ENCODE measurements around the gene CDK12. TPM values are rescaled to one million over a fixed set of nuclear protein-coding genes. Genes with fewer than 3 reads are reported as not detected.

Gene CDK12
- total and polyA plus RNA-seq, 5 donors, result 8.2 to 27.9 (median 25.3) TPM

DNA sequence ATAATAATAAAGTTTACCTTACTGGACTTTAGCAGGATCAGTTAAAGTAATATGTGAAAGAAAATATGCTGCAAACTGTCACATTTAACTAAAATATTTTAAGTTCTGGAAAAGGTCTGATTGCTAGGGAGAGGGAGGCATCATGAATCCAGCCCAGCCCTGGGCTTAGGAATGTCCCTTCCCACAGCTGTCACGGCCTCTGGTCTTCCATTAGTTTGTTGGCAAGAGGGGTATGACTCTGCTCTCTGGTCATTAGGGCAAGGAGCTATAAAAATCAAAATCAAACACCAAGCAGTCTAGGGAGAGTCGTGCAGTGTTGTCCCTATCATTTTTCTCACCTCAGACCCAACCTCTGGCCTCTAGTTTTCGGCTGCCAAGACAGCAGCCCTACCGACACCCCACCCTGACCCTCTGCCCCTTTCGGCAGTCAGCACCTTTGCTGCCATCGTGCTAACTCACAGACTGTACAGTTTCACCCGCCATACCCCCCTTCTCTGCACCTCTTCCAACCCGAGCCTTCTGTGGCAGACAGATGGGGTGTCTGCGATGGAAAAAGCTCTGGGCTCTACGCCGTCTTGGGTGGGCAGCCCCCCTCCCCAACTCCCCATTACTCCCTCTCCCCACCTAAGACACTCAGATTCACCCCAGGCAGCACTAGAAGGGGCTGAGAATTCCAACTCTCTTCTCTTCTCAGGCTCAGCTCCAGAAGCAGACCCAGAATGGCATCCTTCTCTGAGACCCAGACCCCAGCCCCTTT is 105.0 kb downstream of the CDK12 start:
- ATAC-seq, result no peak
- no peaks in the 10 kb centered on the region for H3K4me1 ChIP-seq (ENCODE audit: control insufficient read depth, insufficient read depth, low read length)
- DNase-seq, result no peak
- 76% methylated on average over 11 of the region's 11 CpGs for WGBS
- no peak overlapping the region for H3K27ac ChIP-seq (ENCODE audit: low read length)
- no peak overlapping the region for H3K4me3 ChIP-seq (ENCODE audit: low read length)
- intact Hi-C loops (cut with DNase I), result no loop called here
- no peaks in the 10 kb centered on the region for H3K27me3 ChIP-seq (ENCODE audit: control insufficient read depth, insufficient read depth)
- H3K9me3 ChIP-seq (ENCODE audit: control insufficient read depth, low read length), result no peaks in the 10 kb centered on the region

DNA sequence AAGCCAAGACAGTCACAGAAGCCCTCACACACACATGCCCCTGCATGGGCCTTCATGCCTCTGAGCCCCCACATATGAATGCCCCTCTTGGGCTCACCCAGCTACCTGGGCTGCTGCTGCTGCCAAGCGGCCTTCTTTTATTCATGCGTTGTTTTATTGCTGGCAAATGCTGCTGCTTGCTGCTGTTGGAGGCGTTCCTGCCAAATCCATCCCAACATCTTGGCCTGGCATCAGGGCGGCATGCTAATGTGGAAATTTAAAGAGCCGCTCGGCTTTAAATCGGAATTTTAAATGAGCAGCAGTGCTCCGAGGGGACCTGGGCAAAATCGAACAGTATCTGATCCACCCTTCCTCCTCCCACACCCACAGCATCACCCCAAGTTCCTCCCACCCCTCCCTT is 107.4 kb downstream of the CDK12 start:
- DNase-seq (no peak), ATAC-seq (no peak)
- WGBS, result 86% methylated on average over 9 of the region's 9 CpGs
- H3K27ac ChIP-seq (ENCODE audit: low read length), result no peak overlapping the region
- H3K4me3 ChIP-seq (ENCODE audit: low read length), result no peak overlapping the region
- H3K9me3 ChIP-seq (ENCODE audit: control insufficient read depth, low read length), result no peaks in the 10 kb centered on the region
- intact Hi-C loops (cut with DNase I), result no loop called here
- no peaks in the 10 kb centered on the region for H3K4me1 ChIP-seq (ENCODE audit: control insufficient read depth, insufficient read depth, low read length)
- H3K27me3 ChIP-seq (ENCODE audit: control insufficient read depth, insufficient read depth), result no peaks in the 10 kb centered on the region

DNA sequence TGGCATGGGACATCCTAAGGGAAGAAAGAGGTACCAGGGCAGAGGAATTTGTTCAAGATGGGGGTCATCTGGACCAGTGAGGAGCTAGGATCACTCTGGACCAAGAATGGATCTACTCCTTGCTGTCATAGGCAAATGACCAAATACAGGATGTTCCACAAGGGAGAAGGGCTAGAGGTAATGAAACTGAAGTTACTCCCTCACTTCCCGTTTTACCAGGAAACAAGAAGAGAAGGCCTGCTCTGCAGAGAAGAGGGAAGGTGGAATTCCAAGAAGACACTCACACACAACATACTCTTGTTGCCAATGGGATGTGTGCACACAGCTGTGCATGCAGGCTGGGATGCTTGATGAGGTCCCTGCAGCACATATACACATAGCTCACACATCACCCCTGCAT is 107.8 kb downstream of the CDK12 start:
- no peak overlapping the region for H3K4me3 ChIP-seq (ENCODE audit: low read length)
- H3K4me1 ChIP-seq (ENCODE audit: control insufficient read depth, insufficient read depth, low read length), result no peaks in the 10 kb centered on the region
- WGBS, result 49% methylated on average over 1 of the region's 1 CpG
- DNase-seq (no peak), ATAC-seq (no peak)
- no peaks in the 10 kb centered on the region for H3K27me3 ChIP-seq (ENCODE audit: control insufficient read depth, insufficient read depth)
- intact Hi-C loops (cut with DNase I), result no loop called here
- no peaks in the 10 kb centered on the region for H3K9me3 ChIP-seq (ENCODE audit: control insufficient read depth, low read length)
- H3K27ac ChIP-seq (ENCODE audit: low read length), result no peak overlapping the region

DNA sequence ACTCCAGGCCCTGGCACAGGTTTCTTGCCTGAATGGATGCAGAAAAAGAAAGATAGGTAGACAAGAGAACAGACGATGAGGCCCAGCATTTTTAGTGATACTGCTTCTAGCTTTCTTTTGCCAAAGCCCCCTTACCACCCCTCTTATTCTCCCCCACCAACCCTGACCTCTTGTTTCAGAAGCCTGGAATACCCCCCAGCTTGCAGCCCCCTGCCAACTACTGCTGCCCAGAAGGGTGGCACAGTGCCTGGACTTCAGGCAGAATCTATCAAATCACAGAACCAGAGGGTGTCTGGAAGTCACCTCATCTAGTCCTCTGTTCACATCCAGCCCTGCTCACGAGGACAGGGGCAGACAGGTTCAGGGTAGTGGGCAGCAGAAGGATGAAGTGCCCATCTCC is 110.8 kb downstream of the CDK12 start:
- DNase-seq (no peak), ATAC-seq (no peak)
- Histone ChIP-seq H3K27ac (ENCODE audit: low read length) (no peak overlapping the region), H3K4me1 (ENCODE audit: control insufficient read depth, insufficient read depth, low read length) (no peaks in the 10 kb centered on the region), H3K9me3 (ENCODE audit: control insufficient read depth, low read length) (no peaks in the 10 kb centered on the region), H3K27me3 (ENCODE audit: control insufficient read depth, insufficient read depth) (no peaks in the 10 kb centered on the region), H3K4me3 (ENCODE audit: low read length) (no peak overlapping the region)
- WGBS, result 88% methylated on average over 2 of the region's 2 CpGs
- intact Hi-C loops (cut with DNase I), result no loop called here

DNA sequence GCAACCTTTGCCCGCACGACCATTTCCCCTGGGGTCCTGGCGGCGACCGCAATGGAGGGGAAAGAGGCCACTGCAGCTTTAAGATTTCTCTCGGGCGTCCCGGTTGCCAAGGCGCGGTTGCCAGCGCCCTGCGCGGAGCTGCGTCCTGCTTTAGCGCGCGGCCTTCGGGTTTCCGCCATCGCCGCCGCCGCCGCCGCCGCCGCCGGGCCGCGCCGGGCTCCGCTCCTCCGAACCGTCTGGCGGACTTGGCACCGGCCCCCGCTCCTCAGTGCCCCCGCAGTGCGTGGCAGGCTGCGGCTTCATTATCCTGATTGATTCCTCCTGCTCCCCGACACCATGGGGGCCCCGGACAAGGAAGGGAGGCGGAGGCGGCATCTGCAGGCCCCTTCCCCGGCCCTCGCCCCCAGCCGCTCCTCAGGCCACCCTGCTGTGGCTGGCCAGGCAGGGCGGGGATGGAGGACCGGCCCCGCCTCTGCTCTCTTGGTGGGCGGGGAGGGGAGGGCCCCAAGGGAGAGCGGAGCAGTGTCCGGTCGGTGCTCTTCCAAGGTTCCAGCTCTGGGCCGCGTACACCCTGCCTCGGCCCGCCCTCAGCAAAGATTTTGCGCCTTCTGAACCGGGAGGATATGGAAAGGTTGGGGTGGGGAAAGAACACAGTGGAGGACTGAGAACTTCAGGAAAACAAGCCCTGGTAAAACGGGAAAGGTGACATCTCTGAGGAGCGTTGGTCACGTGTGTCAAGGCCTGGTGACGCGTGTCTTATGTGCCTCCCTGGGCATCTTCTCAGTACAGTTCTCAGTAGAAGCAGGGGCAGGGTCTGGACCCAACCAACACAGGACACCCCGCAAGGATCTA is 112.4 kb downstream of the CDK12 start:
- Histone ChIP-seq H3K4me1 (ENCODE audit: control insufficient read depth, insufficient read depth, low read length) (no peaks in the 10 kb centered on the region), H3K4me3 (ENCODE audit: low read length) (peak overlapping the region; percentile 51), H3K9me3 (ENCODE audit: control insufficient read depth, low read length) (no peaks in the 10 kb centered on the region), H3K27ac (ENCODE audit: low read length) (peak overlapping the region; percentile 84), H3K27me3 (ENCODE audit: control insufficient read depth, insufficient read depth) (no peaks in the 10 kb centered on the region)
- peak; percentile 83 to 92 (median 91) for DNase-seq
- intact Hi-C loops (cut with DNase I), result no loop called here
- peak; percentile 96 to 98 for ATAC-seq
- 2% methylated on average over 66 of the region's 66 CpGs for WGBS

DNA sequence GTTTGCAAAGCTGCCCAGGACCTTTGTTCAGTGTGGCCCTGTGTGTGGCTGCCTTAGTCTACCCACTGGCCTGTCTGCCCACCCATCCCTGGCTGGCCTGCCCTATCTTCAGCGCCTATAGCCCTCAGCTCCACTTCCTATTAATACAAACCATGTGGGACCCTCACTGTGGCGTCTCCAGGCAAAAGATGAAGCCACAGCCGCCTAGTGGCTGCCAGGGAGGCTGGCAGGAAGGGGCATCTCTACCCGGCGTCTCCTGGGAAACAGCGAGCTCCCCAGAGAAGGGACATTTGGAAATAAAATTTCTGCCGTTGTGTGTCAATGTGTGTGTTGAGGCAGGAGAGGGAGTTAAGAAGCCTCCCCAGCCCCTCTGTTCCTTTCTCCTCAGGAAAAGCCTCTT is 114.9 kb downstream of the CDK12 start:
- WGBS, result 37% methylated on average over 7 of the region's 7 CpGs
- DNase-seq (no peak), ATAC-seq (no peak)
- Histone ChIP-seq H3K27ac (ENCODE audit: low read length) (no peak overlapping the region), H3K27me3 (ENCODE audit: control insufficient read depth, insufficient read depth) (no peaks in the 10 kb centered on the region), H3K4me3 (ENCODE audit: low read length) (no peak overlapping the region), H3K4me1 (ENCODE audit: control insufficient read depth, insufficient read depth, low read length) (no peaks in the 10 kb centered on the region), H3K9me3 (ENCODE audit: control insufficient read depth, low read length) (no peaks in the 10 kb centered on the region)
- intact Hi-C loops (cut with DNase I), result loop anchor here in 1 of 4 donors (5.0 kb wide), 1 partner anchor 41 kb away; no protein-coding TSS in a partner anchor

DNA sequence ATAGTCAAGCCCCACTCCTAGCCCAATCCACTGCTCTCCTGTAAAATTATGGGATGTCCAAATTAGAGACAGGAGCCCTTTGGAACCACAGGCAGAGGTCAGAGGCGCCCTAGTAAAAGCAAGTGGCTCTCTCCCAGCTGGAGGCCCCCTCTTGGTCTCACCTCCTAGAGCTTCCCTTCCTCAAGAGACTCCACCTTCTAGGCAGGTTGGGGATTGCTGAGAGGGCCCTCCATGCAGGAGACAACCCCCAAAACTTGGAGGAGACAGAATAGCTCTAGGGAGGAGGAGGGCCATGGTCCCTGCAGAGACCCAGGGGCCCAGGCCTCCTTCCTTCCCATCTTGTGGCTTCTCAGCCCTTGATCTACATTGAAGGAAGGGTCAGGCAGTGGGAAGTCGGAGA is 117.0 kb downstream of the CDK12 start:
- H3K4me3 ChIP-seq (ENCODE audit: low read length), result no peak overlapping the region

GRCh38 chr17:39579318-39580081 is 118.2 kb downstream of the CDK12 start:
- ATAC-seq, result peak; percentile 69 to 91
- H3K27ac ChIP-seq (ENCODE audit: low read length), result no peak overlapping the region
- no peaks in the 10 kb centered on the region for H3K9me3 ChIP-seq (ENCODE audit: control insufficient read depth, low read length)
- 48% methylated on average over 8 of the region's 8 CpGs for WGBS
- no peak overlapping the region for H3K4me3 ChIP-seq (ENCODE audit: low read length)
- peak; percentile 71 to 84 (median 81) for DNase-seq
- H3K27me3 ChIP-seq (ENCODE audit: control insufficient read depth, insufficient read depth), result no peaks in the 10 kb centered on the region
- H3K4me1 ChIP-seq (ENCODE audit: control insufficient read depth, insufficient read depth, low read length), result no peaks in the 10 kb centered on the region
- intact Hi-C loops (cut with DNase I), result loop anchor here in 1 of 4 donors (5.0 kb wide), 1 partner anchor 38 kb away; no protein-coding TSS in a partner anchor

More for the DNA sequence above, 117.0 kb downstream of the CDK12 start:
- Histone ChIP-seq H3K27ac (ENCODE audit: low read length) (no peak overlapping the region), H3K27me3 (ENCODE audit: control insufficient read depth, insufficient read depth) (no peaks in the 10 kb centered on the region), H3K4me1 (ENCODE audit: control insufficient read depth, insufficient read depth, low read length) (no peaks in the 10 kb centered on the region), H3K9me3 (ENCODE audit: control insufficient read depth, low read length) (no peaks in the 10 kb centered on the region)
- no peak for DNase-seq
- ATAC-seq, result no peak
- intact Hi-C loops (cut with DNase I), result loop anchor here in 1 of 4 donors (5.0 kb wide), 1 partner anchor 39 kb away; no protein-coding TSS in a partner anchor
- 85% methylated on average over 2 of the region's 2 CpGs for WGBS

GRCh38 chr17:39580082-39580468 is 118.8 kb downstream of the CDK12 start:
- H3K9me3 ChIP-seq (ENCODE audit: control insufficient read depth, low read length), result no peaks in the 10 kb centered on the region
- WGBS, result 85% methylated on average over 7 of the region's 7 CpGs
- no peak for DNase-seq
- H3K27me3 ChIP-seq (ENCODE audit: control insufficient read depth, insufficient read depth), result no peaks in the 10 kb centered on the region
- no peak overlapping the region for H3K27ac ChIP-seq (ENCODE audit: low read length)
- H3K4me1 ChIP-seq (ENCODE audit: control insufficient read depth, insufficient read depth, low read length), result no peaks in the 10 kb centered on the region
- ATAC-seq, result peak in 1 of 2 donors; percentile 11
- no peak overlapping the region for H3K4me3 ChIP-seq (ENCODE audit: low read length)
- intact Hi-C loops (cut with DNase I), result no loop called here

DNA sequence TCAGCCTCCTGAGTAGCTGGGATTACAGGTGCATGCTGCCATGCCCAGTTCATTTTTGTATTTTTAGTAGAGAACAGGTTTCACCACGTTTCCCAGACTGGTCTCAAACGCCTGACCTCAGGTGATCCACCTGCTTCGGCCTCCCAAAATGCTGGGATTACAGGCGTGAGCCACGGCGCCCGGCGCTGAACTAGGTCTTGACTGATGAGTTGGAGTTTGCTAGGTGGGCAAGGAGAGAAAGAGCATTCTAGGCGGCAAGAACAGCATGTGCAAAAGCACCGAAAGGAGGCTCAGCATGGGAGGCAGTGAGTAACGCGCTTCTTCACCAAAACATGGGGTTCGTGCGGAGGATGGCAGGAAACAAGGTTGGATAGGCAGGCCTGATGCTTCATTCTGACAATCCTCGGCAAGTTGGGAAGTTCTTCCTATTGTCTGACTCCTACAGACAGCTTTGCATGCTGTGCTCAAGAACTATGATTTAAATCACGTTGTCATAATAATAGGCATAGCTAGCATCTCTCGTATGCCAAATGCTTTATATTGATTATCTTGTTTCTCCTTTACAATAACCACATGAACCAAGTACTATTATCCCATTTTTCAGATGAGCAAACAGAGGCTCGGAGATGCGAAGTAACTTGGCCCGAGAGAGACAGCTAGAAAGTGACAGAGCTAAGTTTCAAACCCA is 119.9 kb downstream of the CDK12 start:
- no peak overlapping the region for H3K27ac ChIP-seq (ENCODE audit: low read length)
- H3K27me3 ChIP-seq (ENCODE audit: control insufficient read depth, insufficient read depth), result no peaks in the 10 kb centered on the region
- no peaks in the 10 kb centered on the region for H3K9me3 ChIP-seq (ENCODE audit: control insufficient read depth, low read length)
- 90% methylated on average over 20 of the region's 20 CpGs for WGBS
- no peaks in the 10 kb centered on the region for H3K4me1 ChIP-seq (ENCODE audit: control insufficient read depth, insufficient read depth, low read length)
- H3K4me3 ChIP-seq (ENCODE audit: low read length), result no peak overlapping the region
- intact Hi-C loops (cut with DNase I), result no loop called here
- DNase-seq (no peak), ATAC-seq (no peak)
